Upper lobe of left lung (tissue), 6 donors: ENCODE results near the gene PAX5. TPM values are rescaled to one million over a fixed set of nuclear protein-coding genes. Genes with fewer than 3 reads are reported as not detected.

Experiments used
- ATAC-seq, 2 donors: fragments of 200-7000 bp; cut with Tn5 transposase; one replicate each; pipeline ENCODE4 v1.9.1; 2022; ENCODE audit warnings: mild to moderate bottlenecking in 2 of 2, moderate library complexity in 2 of 2; ENCODE audit not compliant: low FRiP score in 2 of 2
- DNase-seq, 2 donors: peaks; one replicate each; pipeline ENCODE4 v3.0.0-alpha.2; 2019 to 2020
- H3K27ac ChIP-seq, 4 donors: fragments of 200-600 bp; sonication (generic); one replicate each; pipeline ENCODE4 v1.5.1; 2016 to 2019
- H3K27me3 ChIP-seq, 4 donors: fragments of 200-600 bp; sonication (generic); one replicate each; pipeline ENCODE4 v1.5.1; 2017 to 2019
- H3K36me3 ChIP-seq, 4 donors: fragments of 200-600 bp; sonication (generic); one replicate each; pipeline ENCODE4 v1.5.1; 2016 to 2019
- H3K4me1 ChIP-seq, 4 donors: fragments of 200-600 bp; sonication (generic); one replicate each; pipeline ENCODE4 v1.5.1; 2018 to 2019
- H3K4me3 ChIP-seq, 4 donors: fragments of 200-600 bp; sonication (generic); one replicate each; pipeline ENCODE4 v1.5.1; 2017 to 2019; ENCODE audit warnings: mild to moderate bottlenecking in 2 of 4, moderate library complexity in 1 of 4
- H3K9me3 ChIP-seq, 4 donors: fragments of 200-600 bp; sonication (generic); one replicate each; pipeline ENCODE4 v1.5.1; 2018 to 2019
- EP300 ChIP-seq, 4 donors: sonication (generic); formaldehyde crosslinking; IDR thresholded peaks; one replicate each; pipeline ENCODE4 v1.5.1; 2017; ENCODE audit warnings: antibody characterized with exemption in 4 of 4, control low read depth in 2 of 4
- POLR2A ChIP-seq, 4 donors: fragments of 450-650 bp; IDR thresholded peaks; one replicate each; pipeline ENCODE4 v1.5.1; 2016 to 2017; ENCODE audit warnings: antibody characterized with exemption in 4 of 4, mild to moderate bottlenecking in 2 of 4
- POLR2AphosphoS5 ChIP-seq, 2 donors: sonication (generic); formaldehyde crosslinking; IDR thresholded peaks; one replicate each; pipeline ENCODE4 v1.5.1; 2017; ENCODE audit warnings: antibody characterized with exemption in 2 of 2
- WGBS, 2 donors: methylation state at CpG; one replicate each; pipeline ENCODE4 v1.1.5; 2017 to 2018; 5-methylcytosine and 5-hydroxymethylcytosine counted together
- total RNA-seq, 6 donors: library from RNA; depleted of rRNA in 4 of 6; stranded (reverse); fragments of >200 nt in 4 of 6; gene quantifications; one replicate each; pipeline versions ENCODE4 v1.1.0 to v1.2.1, GENCODE V29; 2016 to 2021
- TF ChIP-seq, protein P1 (sequence below), 6 experiments: fragments of 450-650 bp in 4 of 6; fragments of 200-600 bp in 2 of 6; sonication (generic) in 2 of 6; IDR thresholded peaks; one replicate each; pipeline ENCODE4 v1.5.1; 2016 to 2019; ENCODE audit warnings: antibody characterized with exemption in 6 of 6
- donor health status: DM: no; HTN: no; CAD: no; lungs with moderate emphysema.
- donor health status: DM: no; HTN: yes; CAD: no; lungs with severe emphysema.

Gene PAX5
- total RNA-seq, 6 donors from 2014 or later = under 0.01 to 0.64 (median 0.43) TPM; not detected in 1

DNA sequence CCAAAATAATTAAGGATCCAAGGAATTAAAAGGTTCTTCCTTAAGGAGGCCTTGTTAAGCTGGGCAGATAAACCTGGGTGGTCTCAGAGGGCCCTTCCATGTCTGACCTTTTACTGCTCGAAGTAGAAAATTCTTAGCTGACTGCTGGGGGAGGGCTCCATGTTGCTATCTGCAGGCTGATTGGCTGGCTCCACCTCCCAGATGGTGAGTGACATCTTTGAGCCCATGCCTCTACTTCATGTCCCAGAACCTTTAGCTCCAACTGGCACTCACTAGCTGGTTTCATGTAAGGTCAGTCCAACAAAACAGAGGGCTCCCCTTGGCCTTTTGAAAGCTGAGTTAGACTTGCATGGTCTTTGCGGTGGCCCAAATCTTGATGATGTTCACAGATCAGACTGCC, 188.2 kb downstream of the PAX5 start:
- Histone ChIP-seq H3K36me3 (no peaks in the 10 kb centered on the region), H3K27me3 (no peaks in the 10 kb centered on the region), H3K4me1 (no peaks in the 10 kb centered on the region), H3K27ac (no peak overlapping the region), H3K4me3 (no peak overlapping the region), H3K9me3 (no peaks in the 10 kb centered on the region)
- DNase-seq (no peak), ATAC-seq (no peak)
- TF ChIP-seq POLR2A (IDR thresholded peaks at IDR 0.05) = no peak
- no peak for TF ChIP-seq EP300 (IDR thresholded peaks at IDR 0.05)
- TF ChIP-seq POLR2AphosphoS5 (IDR thresholded peaks at IDR 0.05) = no peak
- TF ChIP-seq, protein P1, sequence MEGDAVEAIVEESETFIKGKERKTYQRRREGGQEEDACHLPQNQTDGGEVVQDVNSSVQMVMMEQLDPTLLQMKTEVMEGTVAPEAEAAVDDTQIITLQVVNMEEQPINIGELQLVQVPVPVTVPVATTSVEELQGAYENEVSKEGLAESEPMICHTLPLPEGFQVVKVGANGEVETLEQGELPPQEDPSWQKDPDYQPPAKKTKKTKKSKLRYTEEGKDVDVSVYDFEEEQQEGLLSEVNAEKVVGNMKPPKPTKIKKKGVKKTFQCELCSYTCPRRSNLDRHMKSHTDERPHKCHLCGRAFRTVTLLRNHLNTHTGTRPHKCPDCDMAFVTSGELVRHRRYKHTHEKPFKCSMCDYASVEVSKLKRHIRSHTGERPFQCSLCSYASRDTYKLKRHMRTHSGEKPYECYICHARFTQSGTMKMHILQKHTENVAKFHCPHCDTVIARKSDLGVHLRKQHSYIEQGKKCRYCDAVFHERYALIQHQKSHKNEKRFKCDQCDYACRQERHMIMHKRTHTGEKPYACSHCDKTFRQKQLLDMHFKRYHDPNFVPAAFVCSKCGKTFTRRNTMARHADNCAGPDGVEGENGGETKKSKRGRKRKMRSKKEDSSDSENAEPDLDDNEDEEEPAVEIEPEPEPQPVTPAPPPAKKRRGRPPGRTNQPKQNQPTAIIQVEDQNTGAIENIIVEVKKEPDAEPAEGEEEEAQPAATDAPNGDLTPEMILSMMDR (IDR thresholded peaks at IDR 0.05) = no peak
- 82 to 83% methylated on average over 2 of the region's 2 CpGs for WGBS, 2 donors

DNA sequence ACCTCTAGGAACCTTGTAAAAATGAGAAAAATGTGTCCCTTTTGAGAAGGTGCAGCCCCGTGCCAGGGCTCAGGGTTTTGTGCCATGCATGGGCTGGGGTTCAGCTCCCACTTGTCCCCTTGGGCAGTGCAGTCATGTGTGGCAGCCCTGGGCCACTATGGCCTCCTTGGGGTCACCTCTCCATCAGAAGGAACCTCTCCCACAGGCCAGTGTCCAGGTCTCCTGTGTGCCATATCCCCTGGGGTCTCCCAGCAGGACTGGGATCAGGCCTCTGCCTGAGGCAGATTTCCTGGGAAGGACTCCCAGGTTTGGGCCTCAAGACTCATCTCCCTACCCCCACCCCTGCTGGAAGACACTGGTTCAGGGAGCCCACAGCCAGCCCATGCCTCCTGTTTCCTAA, 189.1 kb downstream of the PAX5 start:
- no peak for TF ChIP-seq POLR2A (IDR thresholded peaks at IDR 0.05)
- TF ChIP-seq POLR2AphosphoS5 (IDR thresholded peaks at IDR 0.05) = no peak
- TF ChIP-seq, protein P1 (IDR thresholded peaks at IDR 0.05) = no peak
- no peak for TF ChIP-seq EP300 (IDR thresholded peaks at IDR 0.05)
- H3K27me3 ChIP-seq = no peaks in the 10 kb centered on the region
- DNase-seq (no peak), ATAC-seq (no peak)
- 83 to 86% methylated on average over 1 of the region's 1 CpG for WGBS, 2 donors
- no peak overlapping the region for H3K4me3 ChIP-seq
- H3K9me3 ChIP-seq = no peaks in the 10 kb centered on the region
- H3K27ac ChIP-seq = no peak overlapping the region
- H3K4me1 ChIP-seq = no peaks in the 10 kb centered on the region
- no peaks in the 10 kb centered on the region for H3K36me3 ChIP-seq

DNA sequence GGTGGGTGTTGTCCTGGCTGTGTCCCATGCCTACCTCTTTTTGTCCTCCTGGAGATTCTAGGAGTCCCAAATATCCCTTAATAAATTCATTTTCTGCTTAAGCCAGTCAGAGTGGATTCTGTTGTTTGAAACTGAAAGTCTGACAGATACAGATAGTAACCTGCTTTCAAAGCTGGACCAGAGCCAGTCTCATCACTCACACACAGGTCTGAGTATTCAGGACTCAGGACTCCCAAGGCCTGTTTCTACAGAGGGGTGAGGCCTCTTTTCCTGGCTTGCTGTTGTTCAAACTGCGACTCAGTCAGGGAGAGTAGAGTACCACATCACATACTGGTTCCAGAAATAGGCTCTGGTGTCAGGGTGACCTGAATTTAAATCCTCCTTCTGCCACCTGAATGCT, 190.1 kb downstream of the PAX5 start:
- ATAC-seq = no peak
- 73 to 88% methylated on average over 1 of the region's 1 CpG for WGBS, 2 donors
- TF ChIP-seq, protein P1 (IDR thresholded peaks at IDR 0.05) = no peak
- TF ChIP-seq POLR2A (IDR thresholded peaks at IDR 0.05) (no peak), POLR2AphosphoS5 (IDR thresholded peaks at IDR 0.05) (no peak), EP300 (IDR thresholded peaks at IDR 0.05) (no peak)

DNA sequence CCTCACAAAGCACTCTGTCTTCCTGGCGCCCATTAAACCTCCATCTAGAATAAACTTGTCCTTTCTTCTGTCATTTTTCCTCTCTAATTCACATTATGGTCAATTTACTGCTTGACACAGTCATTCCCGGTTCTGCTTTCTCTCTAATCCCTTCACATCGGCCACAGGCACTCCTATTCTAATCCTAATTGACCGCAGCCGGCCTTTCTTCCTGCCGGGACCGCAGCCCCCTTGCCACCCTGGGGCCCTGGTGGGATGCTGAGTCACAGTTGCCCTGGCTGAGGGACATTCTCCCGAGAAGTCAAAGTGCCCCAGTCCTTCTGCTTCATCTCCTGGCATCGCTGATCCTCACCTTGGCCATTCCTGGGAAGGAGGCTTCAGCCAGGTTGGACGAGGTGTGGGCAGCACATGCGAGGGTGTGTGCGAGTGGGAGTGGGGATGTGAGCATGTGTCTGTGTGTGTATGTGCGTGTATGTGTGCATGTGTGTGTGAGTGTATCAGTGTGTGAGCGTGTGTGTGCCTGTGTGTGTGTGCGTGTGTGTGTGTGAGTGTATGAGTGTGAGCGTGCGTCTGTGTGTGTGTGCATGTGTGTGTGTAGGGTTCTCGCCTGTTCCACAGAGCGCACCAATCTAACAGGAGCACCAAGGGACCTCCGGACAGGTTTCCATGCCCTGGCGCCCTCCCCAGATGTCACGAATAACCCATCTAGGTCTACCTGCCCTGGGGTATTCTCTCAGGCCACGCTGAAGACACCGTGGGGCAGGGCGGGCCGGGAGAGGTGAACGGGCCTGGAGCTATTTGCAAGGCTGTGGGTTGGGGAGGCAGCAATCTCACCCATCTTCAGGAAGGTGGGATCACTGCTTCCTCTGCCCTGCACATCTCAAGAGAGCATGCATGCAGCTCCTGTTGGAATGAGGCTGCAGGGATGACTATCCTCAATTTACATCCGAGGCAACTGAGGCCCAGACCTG, 191.2 kb downstream of the PAX5 start:
- H3K36me3 ChIP-seq = no peaks in the 10 kb centered on the region
- WGBS, 2 donors = 76 to 78% methylated on average over 23 to 28 of the region's 28 CpGs
- no peak overlapping the region for H3K27ac ChIP-seq
- H3K9me3 ChIP-seq = no peaks in the 10 kb centered on the region
- peak in 1 of 2 donors; percentile 42 for DNase-seq
- no peaks in the 10 kb centered on the region for H3K4me1 ChIP-seq
- H3K27me3 ChIP-seq = no peaks in the 10 kb centered on the region
- TF ChIP-seq POLR2A (IDR thresholded peaks at IDR 0.05) (no peak), EP300 (IDR thresholded peaks at IDR 0.05) (no peak), POLR2AphosphoS5 (IDR thresholded peaks at IDR 0.05) (no peak)
- TF ChIP-seq, protein P1 (IDR thresholded peaks at IDR 0.05) = no peak
- no peak for ATAC-seq
- H3K4me3 ChIP-seq = no peak overlapping the region

More for the DNA sequence above, 190.1 kb downstream of the PAX5 start:
- Histone ChIP-seq H3K4me1 (no peaks in the 10 kb centered on the region), H3K27me3 (no peaks in the 10 kb centered on the region), H3K27ac (no peak overlapping the region), H3K4me3 (no peak overlapping the region), H3K36me3 (no peaks in the 10 kb centered on the region), H3K9me3 (no peaks in the 10 kb centered on the region)
- no peak for DNase-seq
